Non-pigmented ciliary epithelial cell (primary cell): ENCODE results near the gene SELPLG.
"Not testable (repeated sequence)": the region's sequence is repeated elsewhere in the genome, so short reads cannot be mapped to it uniquely, and the experiment has no call there.

Source experiments
- DNase-seq: peaks from one replicate; pipeline ENCODE4 v3.0.0-alpha.2; 2010; ENCODE audit warnings: low read depth

Gene SELPLG

GRCh38 chr12:108589028-108589839 lies 44.5 kb downstream of the SELPLG start:
- no peak for DNase-seq

DNA sequence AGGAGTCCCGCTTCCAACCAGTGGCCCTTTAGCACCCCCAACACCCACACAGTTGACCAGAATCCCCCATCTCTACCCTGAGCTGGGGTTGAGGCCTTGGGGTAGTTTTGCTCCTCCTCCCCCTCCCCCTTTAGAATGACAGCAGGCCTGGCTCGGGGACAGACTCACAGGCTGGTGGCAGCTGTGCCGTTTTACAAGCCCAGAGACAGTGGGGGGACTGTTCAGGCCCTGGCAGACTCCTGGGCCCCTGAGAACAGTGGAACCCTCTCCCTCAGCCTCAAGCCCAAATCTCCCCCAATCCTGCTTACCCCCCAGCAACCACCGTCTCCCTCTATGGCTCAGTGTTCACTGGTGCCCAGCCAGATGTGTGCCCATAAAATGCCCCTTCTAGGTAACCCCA lies 45.9 kb downstream of the SELPLG start:
- no peak for DNase-seq

DNA sequence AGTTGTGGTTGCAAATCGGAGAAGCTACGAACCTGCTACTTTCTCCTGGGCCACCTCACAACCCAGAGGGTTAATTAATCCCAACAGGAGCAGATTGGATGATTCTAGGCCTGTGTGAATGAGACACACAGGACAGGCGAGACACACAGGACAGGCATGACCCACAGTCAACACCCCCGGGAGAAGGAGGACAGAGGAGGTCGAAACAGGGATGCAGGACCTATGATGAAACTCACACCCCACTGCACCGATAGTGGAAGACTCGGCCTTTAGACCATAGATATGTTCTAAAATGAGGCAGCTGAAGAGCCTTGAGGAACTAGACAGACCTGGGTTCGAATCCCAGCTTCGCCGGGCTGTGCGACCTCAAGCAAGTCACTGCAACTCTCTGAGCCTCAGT lies 47.4 kb downstream of the SELPLG start:
- DNase-seq = no peak

- no peak for DNase-seq
Observed at GRCh38 chr12:108585864-108586263, 47.8 kb downstream of the SELPLG start.

DNA sequence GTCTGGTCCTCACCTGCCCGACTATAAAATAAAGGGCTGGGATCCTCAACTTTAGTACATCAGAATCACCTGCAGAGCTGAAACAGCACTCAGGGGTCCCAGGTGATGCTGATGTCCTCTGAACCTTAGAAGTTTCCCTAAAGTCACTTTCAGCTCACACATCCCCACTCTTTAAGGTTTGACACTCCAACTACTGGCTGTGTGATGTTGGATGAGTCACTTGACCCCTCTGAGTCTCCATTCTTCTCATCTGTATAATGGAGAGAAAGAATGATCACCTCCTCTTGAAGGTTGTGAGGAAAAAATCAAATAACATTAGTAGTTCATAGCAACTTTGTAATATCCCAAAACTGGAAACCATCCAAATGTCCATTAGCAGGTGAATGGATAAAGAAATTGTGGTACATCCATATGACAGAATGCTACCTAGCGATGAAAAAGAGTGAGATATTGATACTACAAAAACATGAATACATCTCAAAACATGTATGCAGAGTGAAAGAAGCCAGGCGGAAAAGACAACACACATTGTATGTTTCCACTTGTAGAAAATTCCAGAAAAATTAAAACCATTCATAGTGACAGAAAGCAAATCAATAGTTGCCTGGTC lies 49.1 kb downstream of the SELPLG start:
- DNase-seq = no peak

- DNase-seq = no peak
Observed at GRCh38 chr12:108583991-108584390, 49.7 kb downstream of the SELPLG start.

- DNase-seq = no peak
Observed at GRCh38 chr12:108582978-108583770, 50.5 kb downstream of the SELPLG start.

DNA sequence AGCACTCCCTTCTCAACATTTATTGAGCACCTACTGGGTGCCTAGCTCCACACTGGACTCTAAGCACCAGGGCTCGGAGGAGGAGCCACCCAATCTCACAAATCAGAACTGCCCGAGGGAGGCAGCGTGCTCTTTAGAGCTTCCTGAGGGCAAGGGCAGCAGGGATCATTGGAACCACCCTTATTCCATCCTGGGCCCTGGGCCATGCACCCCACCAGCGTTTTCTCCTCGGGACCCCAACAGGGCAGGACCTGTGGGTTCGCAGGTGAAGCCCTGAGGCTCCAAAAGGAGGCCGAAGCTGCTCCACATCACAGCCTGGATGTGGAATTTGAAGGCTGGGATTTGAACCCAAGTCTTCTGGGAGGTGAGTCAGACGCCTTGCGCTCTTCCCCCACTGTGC lies 51.2 kb downstream of the SELPLG start:
- DNase-seq = no peak

DNA sequence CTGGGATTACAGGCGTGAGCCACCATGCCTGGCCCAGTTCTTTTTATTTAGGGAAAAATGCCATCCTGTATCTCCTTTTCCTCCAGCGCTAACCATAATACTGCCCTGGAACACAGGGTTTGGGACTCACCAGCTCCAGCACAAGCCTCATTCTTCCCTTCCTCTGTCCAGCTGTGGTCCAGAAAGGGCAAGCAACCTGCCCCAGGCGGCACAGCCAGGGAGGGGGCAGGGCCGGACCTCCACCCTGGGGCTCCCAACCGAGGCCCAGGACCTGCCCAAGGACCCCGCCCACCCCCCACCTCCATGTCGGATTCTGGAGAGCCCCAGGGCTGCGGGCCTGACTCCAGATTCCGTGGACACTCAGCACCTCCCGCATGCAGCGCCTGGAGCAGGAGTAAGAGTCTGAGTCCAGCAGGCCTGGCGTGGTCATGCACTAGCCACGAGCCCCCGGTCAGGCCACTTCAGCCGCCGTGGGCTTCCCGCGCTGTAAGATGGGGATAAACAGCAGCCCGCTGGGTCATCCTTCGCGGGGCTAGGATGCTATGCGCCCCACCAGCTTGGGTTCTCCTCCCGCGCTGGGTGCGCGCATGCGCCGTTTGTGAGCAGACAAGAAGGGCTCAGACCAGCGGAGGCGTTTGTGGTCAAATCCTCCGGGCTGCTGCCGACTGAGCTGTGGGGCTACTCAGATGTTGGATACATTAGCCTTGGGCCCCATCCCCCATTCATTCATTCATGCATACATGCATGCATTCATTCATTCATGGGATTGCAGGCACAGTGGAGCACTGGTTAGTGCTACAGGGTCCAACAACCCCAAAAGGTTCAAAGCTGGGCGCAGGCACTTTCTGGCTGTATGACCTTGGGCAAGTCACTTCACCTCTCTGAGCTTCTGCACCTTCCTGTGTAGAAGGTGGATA lies 52.1 kb downstream of the SELPLG start:
- no peak for DNase-seq

DNA sequence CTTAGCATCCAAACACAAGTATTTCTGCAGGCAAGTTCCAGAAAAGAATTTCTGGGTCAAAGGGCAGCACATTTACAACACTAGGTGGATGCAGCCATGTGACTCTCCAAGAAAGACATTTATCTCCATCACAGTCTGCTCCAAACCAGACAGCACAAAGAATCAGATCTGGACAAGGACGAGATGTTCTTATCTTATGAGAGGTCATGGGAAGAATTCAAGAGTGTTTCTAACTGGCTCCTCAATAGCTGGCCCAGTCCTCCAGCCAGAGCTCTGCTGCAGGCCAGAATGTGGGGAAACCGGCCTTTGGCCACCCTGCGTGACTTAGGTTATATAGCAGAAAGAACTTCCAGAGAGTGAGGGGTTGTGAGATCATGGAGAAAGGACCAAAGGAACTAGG lies 53.2 kb downstream of the SELPLG start:
- no peak for DNase-seq

- no peak for DNase-seq
Observed at GRCh38 chr12:108578813-108579212, 54.9 kb downstream of the SELPLG start.

- DNase-seq = no peak
Observed at GRCh38 chr12:108578264-108578663, 55.4 kb downstream of the SELPLG start.

DNA sequence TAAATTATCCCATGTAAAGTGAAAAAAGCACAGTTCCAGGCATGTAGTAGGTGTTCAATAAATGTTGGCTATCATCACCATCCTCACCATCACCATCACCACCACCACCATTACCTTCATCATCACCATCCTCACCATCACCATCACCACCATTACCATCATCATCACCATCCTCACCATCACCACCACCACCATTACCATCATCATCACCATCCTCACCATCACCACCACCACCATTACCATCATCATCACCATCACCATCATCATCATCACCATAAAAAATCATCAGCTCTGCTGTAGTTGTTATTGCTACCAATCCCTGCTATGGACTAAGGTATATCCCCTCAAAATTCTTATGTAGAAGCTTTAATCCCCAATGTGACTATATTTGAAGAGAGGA lies 56.2 kb downstream of the SELPLG start:
- no peak for DNase-seq

DNA sequence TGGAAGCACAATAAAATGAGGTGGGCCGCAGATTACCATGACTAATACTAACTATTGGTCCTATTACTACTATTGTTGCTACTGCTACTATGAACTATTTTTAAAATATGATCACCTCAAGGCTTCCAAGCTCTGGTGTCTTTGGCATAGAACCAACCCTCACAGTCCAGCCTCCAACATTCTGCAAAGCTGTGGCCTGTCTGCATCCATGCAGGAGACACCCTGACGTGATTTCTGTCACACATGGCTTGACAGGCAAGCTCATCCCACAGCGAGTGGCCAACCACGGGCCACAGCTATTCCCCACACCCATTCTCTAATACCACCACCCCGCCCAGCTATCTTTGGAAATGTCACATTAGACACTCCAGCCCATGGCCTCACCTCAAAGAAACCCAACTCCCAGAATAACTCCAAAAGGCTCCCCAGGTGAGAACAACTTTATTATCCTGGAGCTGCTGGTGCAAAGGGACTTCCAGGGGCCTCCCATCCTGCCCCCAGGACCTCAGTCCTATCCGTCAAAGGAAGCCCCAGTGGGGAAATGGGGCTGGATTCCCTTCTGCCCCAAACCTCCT lies 56.9 kb downstream of the SELPLG start:
- DNase-seq = no peak

DNA sequence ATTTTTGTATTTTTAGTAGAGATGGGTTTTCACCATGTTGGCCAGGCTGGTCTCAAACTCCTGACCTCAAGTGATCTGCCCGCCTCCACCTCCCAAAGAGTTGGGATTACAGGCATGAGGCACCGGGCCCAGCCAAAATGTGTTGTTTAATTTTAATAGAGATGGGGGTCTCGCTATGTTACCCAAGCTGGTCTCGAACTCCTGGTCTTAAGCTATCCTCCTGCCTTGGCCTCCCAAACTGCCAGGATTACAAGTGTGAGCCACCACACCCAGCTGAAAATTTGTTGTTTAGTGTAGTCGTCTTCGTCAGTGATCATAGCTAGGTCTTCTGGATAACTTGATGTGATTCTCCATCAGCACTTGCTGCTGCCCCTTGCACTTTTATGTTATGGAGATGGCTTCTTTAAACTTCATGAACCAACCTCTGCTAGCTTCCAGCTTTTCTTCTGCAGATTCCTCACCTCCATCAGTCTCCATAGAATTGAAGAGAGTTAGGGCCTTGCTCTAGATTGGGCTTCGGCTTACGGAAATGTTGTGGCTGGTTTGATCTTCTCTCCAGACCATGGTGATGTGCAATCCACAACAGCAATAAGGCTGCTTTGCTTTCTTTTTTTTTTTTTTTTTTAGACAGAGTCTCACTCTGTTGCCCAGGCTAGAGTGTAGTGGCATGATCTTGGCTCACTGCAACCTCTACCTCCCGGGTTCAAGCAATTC lies 58.3 kb downstream of the SELPLG start:
- DNase-seq = no peak

- DNase-seq = not testable (repeated sequence)
Observed at GRCh38 chr12:108574276-108574675, 59.4 kb downstream of the SELPLG start.

DNA sequence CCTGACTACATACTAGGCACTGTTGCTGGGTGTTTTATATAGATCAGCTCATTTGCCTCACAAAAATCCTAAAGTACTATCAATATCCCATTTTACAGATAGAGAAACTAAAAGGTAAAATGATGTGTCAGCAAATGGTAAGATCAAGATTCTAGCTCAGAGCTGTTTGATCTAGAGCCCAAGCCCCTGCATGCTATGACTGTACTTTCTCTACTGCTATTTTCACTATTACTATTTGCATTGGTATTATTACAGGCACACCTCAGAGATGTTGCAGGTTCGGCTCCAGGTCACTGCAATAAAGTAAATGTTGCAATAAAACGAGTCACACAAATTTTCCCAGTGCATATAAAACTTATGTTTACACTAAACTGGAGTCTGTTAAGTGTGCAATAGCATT lies 60.4 kb downstream of the SELPLG start:
- no peak for DNase-seq

GRCh38 chr12:108572166-108572790 lies 61.4 kb downstream of the SELPLG start:
- no peak for DNase-seq
